ENCODE results near the gene POLR2J3. TPM values are rescaled to one million over a fixed set of nuclear protein-coding genes. Genes with fewer than 3 reads are reported as not detected.
"Not testable (repeated sequence)": the region's sequence is repeated elsewhere in the genome, so short reads cannot be mapped to it uniquely, and the experiment has no call there.

The POLR2J3 gene
- total RNA-seq, 1 donor from 2014 or later = 15.1 TPM

DNA sequence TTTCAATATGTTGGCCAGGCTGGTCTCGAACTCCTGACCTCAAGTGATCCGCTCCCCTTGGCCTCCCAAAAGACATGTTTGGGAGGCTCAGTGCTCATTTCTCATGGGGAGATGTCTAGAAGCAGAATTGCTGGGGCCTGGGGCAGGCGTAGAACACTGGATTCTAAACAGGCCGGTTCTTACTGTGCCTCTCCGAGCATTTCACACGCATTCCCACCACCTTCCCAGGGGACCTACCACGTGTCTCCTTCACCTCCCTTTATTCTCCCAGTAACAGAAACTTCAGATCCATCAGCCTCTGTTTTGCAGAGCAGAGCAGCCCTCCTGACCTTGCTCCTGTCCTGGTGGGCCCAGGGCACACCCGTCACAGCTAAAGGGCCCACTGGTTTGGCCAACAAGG is 45.2 kb downstream of the POLR2J3 start:
- ATAC-seq = not testable (repeated sequence)

DNA sequence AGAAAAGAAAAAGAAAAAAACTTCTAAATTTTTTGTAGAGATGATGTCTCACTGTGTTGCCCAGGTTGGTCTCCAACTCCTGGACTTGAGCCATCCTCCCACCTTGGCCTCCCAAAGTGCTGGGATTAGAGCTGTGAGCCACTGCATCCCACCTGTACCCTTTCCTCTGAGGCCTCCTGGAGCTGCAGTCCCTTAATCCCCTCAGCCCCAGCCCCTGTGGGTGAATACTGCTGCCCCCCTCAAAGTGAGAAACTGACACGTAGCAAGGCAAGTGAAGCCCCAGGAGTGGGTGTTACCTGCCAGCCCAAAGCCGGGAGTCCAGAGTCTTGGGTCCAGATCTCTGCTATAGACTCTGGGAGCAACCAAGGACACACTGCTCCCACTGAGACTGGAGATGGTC is 47.6 kb downstream of the POLR2J3 start:
- peak; percentile 40 for DNase-seq (ENCODE audit: low spot score)

More for the DNA sequence above, 45.2 kb downstream of the POLR2J3 start:
- not testable (repeated sequence) for DNase-seq (ENCODE audit: low spot score)

DNA sequence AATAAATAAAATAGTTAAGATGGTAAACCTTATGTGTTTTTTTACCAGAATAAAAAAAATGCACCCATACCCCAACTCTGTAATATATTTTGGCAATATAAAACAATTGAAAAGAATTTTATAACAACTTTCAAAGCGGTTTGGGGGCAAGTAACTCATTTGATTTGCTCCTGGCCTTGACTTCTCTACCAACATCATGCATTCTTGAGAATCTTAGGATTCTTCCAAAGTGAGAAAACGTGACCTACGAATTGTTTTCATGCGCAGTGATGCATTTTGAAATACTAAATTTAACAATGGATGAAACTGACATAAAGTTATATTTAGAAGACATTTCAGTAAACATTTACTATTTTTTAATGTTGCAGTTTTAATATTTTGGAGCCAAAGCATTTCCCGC is 51.6 kb downstream of the POLR2J3 start:
- ATAC-seq; DNase-seq (ENCODE audit: low spot score): not testable (repeated sequence)

More for the DNA sequence above, 47.6 kb downstream of the POLR2J3 start:
- peak; percentile 5 for ATAC-seq

DNA sequence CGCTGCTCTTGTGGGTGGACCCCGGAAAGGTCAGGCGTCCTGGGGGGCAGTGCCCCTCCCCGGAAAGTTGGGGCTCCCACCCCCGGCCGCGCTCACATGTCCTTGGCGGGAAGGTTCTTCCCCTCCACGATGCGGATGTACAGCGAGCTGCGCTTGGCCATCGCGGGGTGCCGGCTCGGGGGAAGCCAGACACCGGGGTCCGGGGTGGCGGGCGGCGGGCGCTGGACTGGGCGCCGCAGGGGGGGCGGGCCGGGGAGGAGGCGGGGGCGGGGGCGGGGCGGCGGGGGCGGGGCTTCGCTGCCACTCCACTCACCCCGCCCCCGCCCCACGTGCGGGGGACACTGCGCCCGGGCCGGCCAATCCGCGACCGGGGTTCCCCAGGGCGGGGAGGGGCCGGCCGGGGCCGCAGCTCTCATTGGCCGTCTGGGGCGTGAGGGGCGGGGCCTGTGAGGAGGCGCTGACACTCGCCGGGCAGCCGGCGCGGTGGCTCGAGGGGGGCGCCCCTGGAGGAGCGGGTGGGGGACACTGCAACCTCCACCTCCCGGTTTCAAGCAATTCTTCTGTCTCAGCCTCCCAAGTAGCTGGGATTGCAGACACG is 54.7 kb downstream of the POLR2J3 start, which contains the start of gene RASA4B:
RASA4B (minus strand) TSS at position 228 of the 598 bp plus-strand sequence; CDS start at position 161, 67 bp downstream.
- DNase-seq (ENCODE audit: low spot score) (peak; percentile 43), ATAC-seq (peak; percentile 96)

Other genes starting within 250 kb of the POLR2J3 start
- gene SPDYE6, start 216.1 kb downstream of the POLR2J3 start, total RNA-seq = not detected
- gene PRKRIP1, start 176.2 kb downstream of the POLR2J3 start, total RNA-seq = 10.8 TPM
- gene ORAI2, start 139.0 kb downstream of the POLR2J3 start, total RNA-seq = 1.9 TPM
- gene ALKBH4, start 107.7 kb downstream of the POLR2J3 start, total RNA-seq = 8.3 TPM
- gene LRWD1, start 107.6 kb downstream of the POLR2J3 start, total RNA-seq = 16.4 TPM
- gene POLR2J, start 93.7 kb downstream of the POLR2J3 start, total RNA-seq = 29.9 TPM
- gene RASA4B, start 54.8 kb downstream of the POLR2J3 start, total RNA-seq = 2.9 TPM
- 8.5 TPM for gene UPK3BL2, start 28.9 kb downstream of the POLR2J3 start, total RNA-seq
- gene SPDYE2, start 21.4 kb downstream of the POLR2J3 start, total RNA-seq = not detected
- gene RASA4, start 44.2 kb upstream of the POLR2J3 start, total RNA-seq = 10.7 TPM
- gene UPK3BL1, start 70.2 kb upstream of the POLR2J3 start, total RNA-seq = 10.0 TPM
- gene SPDYE2B, start 77.7 kb upstream of the POLR2J3 start, total RNA-seq = not detected
- 3.7 TPM for gene POLR2J2, start 99.1 kb upstream of the POLR2J3 start, total RNA-seq
- gene FAM185A, start 176.4 kb upstream of the POLR2J3 start, total RNA-seq = 8.2 TPM